Raji (cell line): ENCODE data around the gene GIPC1.

Experiments
- POLR2A ChIP-seq: IDR thresholded peaks from 2 replicates; pipeline ENCODE4 v1.6.1; 2011; ENCODE audit warnings: low read depth, low read length, control low read depth; ENCODE audit not compliant: insufficient read depth

The GIPC1 gene

DNA sequence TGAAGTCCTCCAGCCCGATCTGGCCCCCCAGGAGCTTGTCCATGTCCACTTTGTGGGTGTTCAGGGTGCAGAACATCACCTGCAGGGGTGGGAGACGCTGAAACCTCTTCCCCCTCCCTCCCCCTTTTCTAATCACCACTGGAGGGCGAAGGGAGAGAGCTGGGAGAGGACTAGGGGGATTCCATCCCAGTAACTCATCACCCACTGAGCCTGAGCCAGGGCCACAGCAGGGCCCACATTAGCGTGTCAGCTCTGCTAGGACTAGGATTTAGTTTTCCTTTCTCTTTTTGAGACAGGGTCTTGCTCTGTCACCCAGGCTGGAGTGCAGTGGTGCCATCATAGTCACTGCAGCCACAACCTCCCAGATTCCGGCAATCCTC, 15.2 kb downstream of the GIPC1 start:
- TF ChIP-seq POLR2A: no peak

GRCh38 chr19:14479975-14480699, 15.8 kb downstream of the GIPC1 start:
- TF ChIP-seq POLR2A: no peak

GRCh38 chr19:14479309-14479974, 16.5 kb downstream of the GIPC1 start:
- TF ChIP-seq POLR2A: no peak

- no peak for TF ChIP-seq POLR2A
Measured at GRCh38 chr19:14478113-14478545, 17.8 kb downstream of the GIPC1 start.

GRCh38 chr19:14477418-14478112, 18.4 kb downstream of the GIPC1 start:
- no peak for TF ChIP-seq POLR2A

DNA sequence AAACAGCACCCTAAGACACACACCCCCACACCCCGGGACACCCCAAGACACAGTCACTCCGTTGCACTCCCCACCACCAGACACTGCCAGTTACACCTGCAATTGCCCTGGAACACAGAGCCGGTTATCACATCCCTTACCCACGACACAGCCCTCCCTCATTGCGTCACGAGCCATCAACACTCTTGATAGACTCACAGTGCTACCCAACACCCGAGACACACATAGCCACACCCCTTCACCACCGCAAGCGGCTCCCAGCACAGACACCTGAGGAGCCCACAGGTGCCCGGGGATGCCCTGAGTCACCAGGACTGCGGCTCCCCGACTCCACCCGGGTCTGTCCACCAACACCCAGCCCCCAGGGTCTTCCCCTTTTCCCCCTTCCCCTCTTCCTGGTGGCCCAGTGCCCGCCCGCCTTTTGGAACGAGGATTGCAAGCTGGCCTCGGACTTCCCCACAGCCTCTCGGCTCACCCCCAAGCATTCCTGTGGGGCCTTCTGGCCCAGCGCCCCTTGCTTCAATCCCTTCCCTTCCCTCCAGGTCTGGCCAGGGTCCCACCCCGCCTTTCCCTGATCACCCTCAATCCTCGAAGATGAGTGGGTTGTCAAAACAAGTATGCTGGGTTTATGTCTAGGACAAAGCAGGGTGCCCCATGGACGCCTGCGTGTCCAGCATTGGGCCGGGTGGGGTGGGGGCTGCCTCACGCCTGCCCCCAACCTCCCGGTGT, 19.1 kb downstream of the GIPC1 start:
- no peak for TF ChIP-seq POLR2A

DNA sequence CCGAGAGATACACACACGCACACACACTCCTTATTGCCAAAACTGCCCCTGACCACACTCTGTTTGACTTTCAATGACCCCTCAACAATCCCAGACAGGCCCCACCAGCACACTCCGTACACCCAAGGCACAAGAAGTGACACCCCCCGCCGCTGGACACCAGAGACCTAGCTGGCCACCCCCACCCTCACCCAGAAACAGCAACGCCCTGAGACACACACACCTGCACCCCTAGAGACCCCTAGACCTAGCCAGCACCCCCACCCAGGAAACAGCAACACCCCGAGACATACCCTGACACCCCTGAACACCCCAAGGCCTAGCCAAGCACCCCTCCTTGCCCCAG, 19.6 kb downstream of the GIPC1 start:
- no peak for TF ChIP-seq POLR2A

- no peak for TF ChIP-seq POLR2A
Measured at GRCh38 chr19:14475251-14476073, 20.5 kb downstream of the GIPC1 start, which contains the start of gene PTGER1. Gene PTGER1, minus strand, starts transcription at chr19:14475354. Its CDS starts 1,034 bp downstream, at chr19:14474320.

GRCh38 chr19:14474827-14475226, 21.1 kb downstream of the GIPC1 start:
- no peak for TF ChIP-seq POLR2A

GRCh38 chr19:14473978-14474578, 21.8 kb downstream of the GIPC1 start:
- no peak for TF ChIP-seq POLR2A

DNA sequence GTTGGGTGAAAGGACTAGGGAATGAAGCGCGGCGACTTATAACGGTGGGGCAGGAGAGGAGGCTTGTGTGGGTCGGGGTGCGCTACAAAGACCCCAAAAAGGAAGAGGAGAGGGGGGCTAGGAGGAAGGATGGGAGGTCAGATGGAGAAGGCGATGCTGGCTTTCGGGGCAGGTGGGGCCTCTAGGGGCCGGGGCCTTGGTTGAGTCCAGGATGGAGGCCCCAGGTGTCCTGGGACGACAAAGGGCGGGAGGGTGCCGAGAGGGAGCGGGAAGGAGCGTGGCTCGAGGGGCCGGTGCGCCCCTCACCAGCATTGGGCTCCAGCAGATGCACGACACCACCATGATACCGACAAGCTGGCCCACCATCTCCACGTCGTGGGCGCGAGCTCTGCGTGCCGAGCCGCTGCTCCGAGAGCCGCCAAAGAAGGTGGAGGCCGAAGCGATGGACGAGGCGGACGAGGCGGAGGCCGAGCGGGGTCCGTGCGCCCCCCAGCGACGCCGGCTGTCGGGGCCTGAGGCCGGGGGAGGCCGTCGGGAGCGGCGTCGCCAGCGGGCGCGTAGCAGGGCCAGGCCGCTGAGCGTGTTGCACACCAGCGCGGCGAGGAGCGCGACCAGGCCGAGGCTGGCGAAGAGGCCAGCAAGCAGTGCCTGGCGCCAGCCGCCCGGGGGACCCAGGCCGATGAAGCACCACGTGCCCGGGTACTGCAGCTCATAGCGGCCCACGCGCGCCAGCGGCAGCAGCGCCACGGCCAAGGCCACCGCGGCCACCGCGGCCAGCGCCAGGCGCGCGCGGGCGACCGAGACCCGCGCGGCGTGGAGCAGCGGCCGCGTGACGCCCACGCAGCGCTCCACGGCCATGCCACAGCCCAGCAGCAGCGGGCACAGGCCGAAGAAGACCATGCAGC, 22.6 kb downstream of the GIPC1 start:
- TF ChIP-seq POLR2A: no peak

GRCh38 chr19:14472202-14472938, 23.6 kb downstream of the GIPC1 start:
- no peak for TF ChIP-seq POLR2A
